Measurements from ENCODE around the gene PTPRD. TPM values are rescaled to one million over a fixed set of nuclear protein-coding genes. Genes with fewer than 3 reads are reported as not detected.

PTPRD gene
- total and polyA plus RNA-seq, 7 experiments from 2014 or later = 0.71 TPM; not detected in 6

GRCh38 chr9:10260501-10260900, 352.3 kb downstream of the PTPRD start:
- ChIA-PET POLR2A (no interaction called here), CTCF (no interaction called here)
- no peak for DNase-seq
- no peaks in the 10 kb centered on the region for H3K27me3 ChIP-seq (ENCODE audit: control insufficient read depth in 2 of 2, insufficient read depth in 2 of 2, low read length in 2 of 2)
- H3K27ac Mint-ChIP-seq = no peak overlapping the region
- H3K4me3 Mint-ChIP-seq = no peak overlapping the region
- no peaks in the 10 kb centered on the region for H3K4me1 ChIP-seq (ENCODE audit: control insufficient read depth in 2 of 2, insufficient read depth in 2 of 2, low read length in 2 of 2)
- no peak overlapping the region for H3K27ac ChIP-seq (ENCODE audit: low read depth, low read length)
- H3K36me3 ChIP-seq (ENCODE audit: control insufficient read depth in 2 of 3, insufficient read depth in 3 of 3, low read length in 3 of 3) = no peaks in the 10 kb centered on the region
- H3K9me3 ChIP-seq (ENCODE audit: control insufficient read depth in 2 of 3, low read length in 3 of 3) = no peaks in the 10 kb centered on the region
- H3K9me3 Mint-ChIP-seq = peaks cover 6 to 39% (median 10%) of the 10 kb centered on the region in 11 donors
- peaks cover 0 to 6% (median 0%) of the 10 kb centered on the region in 5 donors for H3K36me3 Mint-ChIP-seq
- H3K4me1 Mint-ChIP-seq = no peaks in the 10 kb centered on the region
- intact Hi-C loops (cut with micrococcal nuclease) = no loop called here
- H3K4me3 ChIP-seq (ENCODE audit: low read length) = no peak overlapping the region
- H3K27me3 Mint-ChIP-seq = no peaks in the 10 kb centered on the region
- ATAC-seq = no peak

- Mint-ChIP-seq H3K36me3 (peaks cover 0 to 6% (median 0%) of the 10 kb centered on the region in 5 donors), H3K4me3 (no peak overlapping the region), H3K27me3 (no peaks in the 10 kb centered on the region), H3K27ac (no peak overlapping the region), H3K9me3 (peaks cover 5 to 33% (median 9%) of the 10 kb centered on the region in 11 donors), H3K4me1 (no peaks in the 10 kb centered on the region)
- intact Hi-C loops (cut with micrococcal nuclease) = no loop called here
- Histone ChIP-seq H3K36me3 (ENCODE audit: control insufficient read depth in 2 of 3, insufficient read depth in 3 of 3, low read length in 3 of 3) (no peaks in the 10 kb centered on the region), H3K9me3 (ENCODE audit: control insufficient read depth in 2 of 3, low read length in 3 of 3) (no peaks in the 10 kb centered on the region), H3K4me3 (ENCODE audit: low read length) (no peak overlapping the region), H3K27ac (ENCODE audit: low read depth, low read length) (no peak overlapping the region), H3K27me3 (ENCODE audit: control insufficient read depth in 2 of 2, insufficient read depth in 2 of 2, low read length in 2 of 2) (no peaks in the 10 kb centered on the region), H3K4me1 (ENCODE audit: control insufficient read depth in 2 of 2, insufficient read depth in 2 of 2, low read length in 2 of 2) (no peaks in the 10 kb centered on the region)
- POLR2A ChIA-PET = no interaction called here
- no peak for ATAC-seq
- DNase-seq = no peak
- CTCF ChIA-PET = interaction anchor here (0.6 kb wide), 1 partner anchor 43 kb away, joined by 3 read pairs; no protein-coding TSS in a partner anchor
Observed at GRCh38 chr9:10259668-10260067, 353.1 kb downstream of the PTPRD start.

- no peak for ATAC-seq
- Mint-ChIP-seq H3K9me3 (peaks cover 0 to 26% (median 3%) of the 10 kb centered on the region in 11 donors), H3K4me3 (no peak overlapping the region), H3K27ac (no peak overlapping the region), H3K27me3 (no peaks in the 10 kb centered on the region), H3K4me1 (no peaks in the 10 kb centered on the region), H3K36me3 (no peaks in the 10 kb centered on the region)
- POLR2A ChIA-PET = no interaction called here
- intact Hi-C loops (cut with micrococcal nuclease) = no loop called here
- CTCF ChIA-PET = no interaction called here
- H3K4me1 ChIP-seq (ENCODE audit: control insufficient read depth in 2 of 2, insufficient read depth in 2 of 2, low read length in 2 of 2) = no peaks in the 10 kb centered on the region
- no peaks in the 10 kb centered on the region for H3K27me3 ChIP-seq (ENCODE audit: control insufficient read depth in 2 of 2, insufficient read depth in 2 of 2, low read length in 2 of 2)
- no peaks in the 10 kb centered on the region for H3K9me3 ChIP-seq (ENCODE audit: control insufficient read depth in 2 of 3, low read length in 3 of 3)
- H3K36me3 ChIP-seq (ENCODE audit: control insufficient read depth in 2 of 3, insufficient read depth in 3 of 3, low read length in 3 of 3) = no peaks in the 10 kb centered on the region
- no peak overlapping the region for H3K27ac ChIP-seq (ENCODE audit: low read depth, low read length)
- H3K4me3 ChIP-seq (ENCODE audit: low read length) = no peak overlapping the region
- no peak for DNase-seq
Observed at GRCh38 chr9:10255758-10256157, 357.0 kb downstream of the PTPRD start.

- Histone ChIP-seq H3K27me3 (ENCODE audit: control insufficient read depth in 2 of 2, insufficient read depth in 2 of 2, low read length in 2 of 2) (no peaks in the 10 kb centered on the region), H3K4me1 (ENCODE audit: control insufficient read depth in 2 of 2, insufficient read depth in 2 of 2, low read length in 2 of 2) (no peaks in the 10 kb centered on the region), H3K9me3 (ENCODE audit: control insufficient read depth in 2 of 3, low read length in 3 of 3) (no peaks in the 10 kb centered on the region), H3K4me3 (ENCODE audit: low read length) (no peak overlapping the region), H3K36me3 (ENCODE audit: control insufficient read depth in 2 of 3, insufficient read depth in 3 of 3, low read length in 3 of 3) (no peaks in the 10 kb centered on the region), H3K27ac (ENCODE audit: low read depth, low read length) (no peak overlapping the region)
- POLR2A ChIA-PET = no interaction called here
- DNase-seq (no peak), ATAC-seq (no peak)
- no peak overlapping the region for H3K27ac Mint-ChIP-seq
- H3K9me3 Mint-ChIP-seq = peaks cover 0 to 19% (median 3%) of the 10 kb centered on the region in 11 donors
- H3K4me3 Mint-ChIP-seq = no peak overlapping the region
- no peaks in the 10 kb centered on the region for H3K36me3 Mint-ChIP-seq
- H3K27me3 Mint-ChIP-seq = no peaks in the 10 kb centered on the region
- intact Hi-C loops (cut with micrococcal nuclease) = no loop called here
- CTCF ChIA-PET = no interaction called here
- H3K4me1 Mint-ChIP-seq = no peaks in the 10 kb centered on the region
Observed at GRCh38 chr9:10254338-10254737, 358.5 kb downstream of the PTPRD start.

GRCh38 chr9:10253341-10253740, 359.5 kb downstream of the PTPRD start:
- intact Hi-C loops (cut with micrococcal nuclease) = no loop called here
- Mint-ChIP-seq H3K4me1 (no peaks in the 10 kb centered on the region), H3K9me3 (peaks cover 0 to 24% (median 3%) of the 10 kb centered on the region in 11 donors), H3K27ac (no peak overlapping the region), H3K36me3 (no peaks in the 10 kb centered on the region), H3K27me3 (no peaks in the 10 kb centered on the region), H3K4me3 (no peak overlapping the region)
- H3K27ac ChIP-seq (ENCODE audit: low read depth, low read length) = no peak overlapping the region
- no peaks in the 10 kb centered on the region for H3K36me3 ChIP-seq (ENCODE audit: control insufficient read depth in 2 of 3, insufficient read depth in 3 of 3, low read length in 3 of 3)
- DNase-seq (no peak), ATAC-seq (no peak)
- POLR2A ChIA-PET = no interaction called here
- H3K4me3 ChIP-seq (ENCODE audit: low read length) = no peak overlapping the region
- no peaks in the 10 kb centered on the region for H3K9me3 ChIP-seq (ENCODE audit: control insufficient read depth in 2 of 3, low read length in 3 of 3)
- no peaks in the 10 kb centered on the region for H3K4me1 ChIP-seq (ENCODE audit: control insufficient read depth in 2 of 2, insufficient read depth in 2 of 2, low read length in 2 of 2)
- no peaks in the 10 kb centered on the region for H3K27me3 ChIP-seq (ENCODE audit: control insufficient read depth in 2 of 2, insufficient read depth in 2 of 2, low read length in 2 of 2)
- CTCF ChIA-PET = no interaction called here

GRCh38 chr9:10252174-10252573, 360.6 kb downstream of the PTPRD start:
- ATAC-seq (no peak), DNase-seq (no peak)
- Histone ChIP-seq H3K4me3 (ENCODE audit: low read length) (no peak overlapping the region), H3K4me1 (ENCODE audit: control insufficient read depth in 2 of 2, insufficient read depth in 2 of 2, low read length in 2 of 2) (no peaks in the 10 kb centered on the region), H3K27ac (ENCODE audit: low read depth, low read length) (no peak overlapping the region), H3K36me3 (ENCODE audit: control insufficient read depth in 2 of 3, insufficient read depth in 3 of 3, low read length in 3 of 3) (no peaks in the 10 kb centered on the region), H3K27me3 (ENCODE audit: control insufficient read depth in 2 of 2, insufficient read depth in 2 of 2, low read length in 2 of 2) (no peaks in the 10 kb centered on the region), H3K9me3 (ENCODE audit: control insufficient read depth in 2 of 3, low read length in 3 of 3) (no peaks in the 10 kb centered on the region)
- peaks cover 0 to 18% (median 3%) of the 10 kb centered on the region in 11 donors for H3K9me3 Mint-ChIP-seq
- no peaks in the 10 kb centered on the region for H3K36me3 Mint-ChIP-seq
- POLR2A ChIA-PET = no interaction called here
- H3K27ac Mint-ChIP-seq = no peak overlapping the region
- CTCF ChIA-PET = no interaction called here
- intact Hi-C loops (cut with micrococcal nuclease) = no loop called here
- H3K27me3 Mint-ChIP-seq = no peaks in the 10 kb centered on the region
- H3K4me3 Mint-ChIP-seq = no peak overlapping the region
- H3K4me1 Mint-ChIP-seq = no peaks in the 10 kb centered on the region

GRCh38 chr9:10251490-10251889, 361.3 kb downstream of the PTPRD start:
- CTCF ChIA-PET = no interaction called here

More at GRCh38 chr9:10251490-10251889, 361.3 kb downstream of the PTPRD start:
- ATAC-seq = no peak
- no peak overlapping the region for H3K4me3 Mint-ChIP-seq
- POLR2A ChIA-PET = no interaction called here
- no peak overlapping the region for H3K4me3 ChIP-seq (ENCODE audit: low read length)
- no peaks in the 10 kb centered on the region for H3K27me3 Mint-ChIP-seq
- H3K36me3 Mint-ChIP-seq = no peaks in the 10 kb centered on the region
- no peaks in the 10 kb centered on the region for H3K9me3 ChIP-seq (ENCODE audit: control insufficient read depth in 2 of 3, low read length in 3 of 3)
- H3K4me1 ChIP-seq (ENCODE audit: control insufficient read depth in 2 of 2, insufficient read depth in 2 of 2, low read length in 2 of 2) = no peaks in the 10 kb centered on the region
- no peak overlapping the region for H3K27ac ChIP-seq (ENCODE audit: low read depth, low read length)
- H3K4me1 Mint-ChIP-seq = no peaks in the 10 kb centered on the region
- intact Hi-C loops (cut with micrococcal nuclease) = no loop called here
- H3K36me3 ChIP-seq (ENCODE audit: control insufficient read depth in 2 of 3, insufficient read depth in 3 of 3, low read length in 3 of 3) = no peaks in the 10 kb centered on the region
- H3K27ac Mint-ChIP-seq = no peak overlapping the region
- no peak for DNase-seq
- no peaks in the 10 kb centered on the region for H3K27me3 ChIP-seq (ENCODE audit: control insufficient read depth in 2 of 2, insufficient read depth in 2 of 2, low read length in 2 of 2)
- H3K9me3 Mint-ChIP-seq = peaks cover 0 to 11% (median 3%) of the 10 kb centered on the region in 11 donors
